Upper lobe of right lung (tissue), 1 donor: ENCODE results near the gene RUNDC3A. TPM values are rescaled to one million over a fixed set of nuclear protein-coding genes. Genes with fewer than 3 reads are reported as not detected.

Source experiments
- ATAC-seq: fragments of 200-7000 bp; cut with Tn5 transposase; one replicate; pipeline ENCODE4 v1.9.1; 2020; ENCODE audit warnings: mild to moderate bottlenecking, moderate library complexity
- DNase-seq: peaks from one replicate; pipeline ENCODE4 v3.0.0-alpha.2; 2020
- H3K27ac ChIP-seq: fragments of 200-600 bp; one replicate; pipeline ENCODE4 v1.8.0; 2022
- H3K27me3 ChIP-seq: fragments of 200-600 bp; one replicate; pipeline ENCODE4 v1.8.0; 2022; ENCODE audit warnings: mild to moderate bottlenecking
- H3K36me3 ChIP-seq: fragments of 200-600 bp; one replicate; pipeline ENCODE4 v1.8.0; 2022
- H3K4me1 ChIP-seq: fragments of 200-600 bp; one replicate; pipeline ENCODE4 v1.8.0; 2022
- H3K4me3 ChIP-seq: fragments of 200-600 bp; one replicate; pipeline ENCODE4 v1.8.0; 2022; ENCODE audit warnings: mild to moderate bottlenecking
- H3K9me3 ChIP-seq: fragments of 200-600 bp; one replicate; pipeline ENCODE4 v1.8.0; 2022
- CTCF ChIP-seq: fragments of 200-600 bp; IDR thresholded peaks from one replicate; pipeline ENCODE4 v1.8.0; 2022; ENCODE audit warnings: antibody characterized with exemption
- intact Hi-C: fragments of 100-400 bp; cut with DNase I; formaldehyde crosslinking; loops from one replicate; pipeline ENCODE4 v1.11.0; 2022
- total RNA-seq: library from RNA; stranded (reverse); fragmentation: NEBNext Ultra II Directional; extraction: Animal tissue kit (Norgen Biotek cat#: 25700); gene quantifications from one replicate; pipeline ENCODE4 v1.2.1, GENCODE V29; 2021
- donor health status: DM: no; HTN: yes; CAD: no; lungs with severe emphysema.

Gene RUNDC3A
- total RNA-seq, 1 donor from 2014 or later = 0.32 TPM

GRCh38 chr17:44322236-44322895, 14.0 kb downstream of the RUNDC3A start:
- no peak overlapping the region for H3K4me3 ChIP-seq
- no peak for TF ChIP-seq CTCF
- H3K27me3 ChIP-seq = peaks cover 6% of the 10 kb centered on the region
- no peak overlapping the region for H3K27ac ChIP-seq
- intact Hi-C loops = loop anchor here (5.0 kb wide), 1 partner anchor 105 kb away; the partner anchor contains the start of gene UBTF
- peaks cover 17% of the 10 kb centered on the region for H3K4me1 ChIP-seq
- H3K9me3 ChIP-seq = no peaks in the 10 kb centered on the region
- peaks cover 33% of the 10 kb centered on the region for H3K36me3 ChIP-seq
- no peak for ATAC-seq
- DNase-seq = no peak

GRCh38 chr17:44323359-44324091, 15.1 kb downstream of the RUNDC3A start:
- no peaks in the 10 kb centered on the region for H3K27me3 ChIP-seq
- TF ChIP-seq CTCF = no peak
- intact Hi-C loops = loop anchor here (5.0 kb wide), 1 partner anchor 106 kb away; the partner anchor contains the start of gene UBTF
- DNase-seq (no peak), ATAC-seq (no peak)
- H3K36me3 ChIP-seq = peaks cover 33% of the 10 kb centered on the region
- peaks cover 17% of the 10 kb centered on the region for H3K4me1 ChIP-seq
- H3K4me3 ChIP-seq = peak overlapping the region; percentile 97
- H3K27ac ChIP-seq = peak overlapping the region; percentile 77
- H3K9me3 ChIP-seq = no peaks in the 10 kb centered on the region

DNA sequence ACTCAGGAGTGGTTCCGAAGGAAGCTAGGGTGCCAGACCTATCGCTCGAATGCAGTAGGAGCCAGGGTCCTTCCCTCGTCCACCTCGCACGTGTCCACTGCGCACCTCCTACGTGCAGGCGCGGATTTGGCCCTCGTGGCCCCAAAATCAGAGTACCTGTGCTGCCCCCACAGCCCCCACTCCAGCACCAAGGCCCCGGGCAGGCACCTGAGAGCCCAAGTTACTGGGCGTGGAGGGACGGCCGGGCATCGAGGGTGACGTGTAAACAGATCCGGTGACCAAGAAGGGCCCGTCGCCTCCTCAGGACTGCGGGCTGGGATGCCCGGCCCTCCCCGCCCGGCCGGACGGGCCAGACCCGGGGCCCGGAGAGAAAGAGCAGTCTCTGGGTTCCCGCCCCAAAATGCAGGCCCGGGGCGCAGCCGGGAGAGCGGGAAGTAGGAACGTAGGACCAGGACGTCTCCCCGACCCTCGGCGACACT, 15.7 kb downstream of the RUNDC3A start:
- no peaks in the 10 kb centered on the region for H3K27me3 ChIP-seq
- no peak for TF ChIP-seq CTCF
- no peaks in the 10 kb centered on the region for H3K9me3 ChIP-seq
- H3K27ac ChIP-seq = peak overlapping the region; percentile 77
- DNase-seq (peak; percentile 79), ATAC-seq (peak; percentile 2)
- peaks cover 33% of the 10 kb centered on the region for H3K36me3 ChIP-seq
- peaks cover 17% of the 10 kb centered on the region for H3K4me1 ChIP-seq
- intact Hi-C loops = loop anchor here (5.0 kb wide), 1 partner anchor 107 kb away; the partner anchor contains the start of gene UBTF
- peak overlapping the region; percentile 97 for H3K4me3 ChIP-seq

- H3K9me3 ChIP-seq = no peaks in the 10 kb centered on the region
- H3K36me3 ChIP-seq = peaks cover 28% of the 10 kb centered on the region
- H3K4me1 ChIP-seq = peaks cover 17% of the 10 kb centered on the region
- ATAC-seq = peak; percentile 93
- DNase-seq = peak; percentile 98
- intact Hi-C loops = loop anchor here (5.0 kb wide), 1 partner anchor 107 kb away; the partner anchor contains the start of gene UBTF
- no peaks in the 10 kb centered on the region for H3K27me3 ChIP-seq
- peak within 1 kb of the TSS; percentile 87 for H3K27ac ChIP-seq
- no peak for TF ChIP-seq CTCF
- H3K4me3 ChIP-seq = peak within 1 kb of the TSS; percentile 97
These were observed 16.3 kb downstream of the RUNDC3A start, which contains the start of gene SLC25A39 for GRCh38 chr17:44324571-44325275. Gene SLC25A39 (minus strand): TSS chr17:44324823. CDS start chr17:44323562, 1,261 bp downstream.

- H3K4me3 ChIP-seq = peak overlapping the region; percentile 25
- DNase-seq = peak; percentile 98
- no peak overlapping the region for H3K27ac ChIP-seq
- ATAC-seq = peak; percentile 87
- H3K9me3 ChIP-seq = no peaks in the 10 kb centered on the region
- intact Hi-C loops = no loop called here
- H3K4me1 ChIP-seq = peaks cover 17% of the 10 kb centered on the region
- peaks cover 6% of the 10 kb centered on the region for H3K36me3 ChIP-seq
- H3K27me3 ChIP-seq = no peaks in the 10 kb centered on the region
- no peak for TF ChIP-seq CTCF
These were observed 18.6 kb downstream of the RUNDC3A start for GRCh38 chr17:44326861-44327444.
